ENCODE results near the gene YJEFN3.

The YJEFN3 gene

DNA sequence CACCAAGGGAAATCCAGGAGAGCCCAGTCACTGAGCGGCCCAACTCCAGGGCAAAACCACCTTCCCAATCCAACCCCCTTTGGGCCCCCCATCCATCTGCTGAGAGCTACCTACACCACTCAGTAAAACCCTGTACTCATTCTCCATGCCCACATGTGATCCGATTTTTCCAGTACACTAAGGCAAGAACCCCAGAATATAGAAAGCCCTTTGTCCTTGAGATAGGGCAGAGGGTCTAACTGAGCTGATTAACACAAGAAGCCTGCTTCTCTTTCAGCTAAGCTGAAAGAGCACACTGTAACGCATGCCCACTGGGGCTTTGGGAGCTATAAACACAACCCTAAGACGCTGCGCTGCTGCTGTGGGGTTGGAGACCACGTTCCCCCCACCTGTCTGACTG lies 53.8 kb downstream of the YJEFN3 start:
- no peak overlapping the region for H3K4me3 ChIP-seq (ENCODE audit: low read depth, low read length, poor library complexity, severe bottlenecking)
- H3K27ac ChIP-seq (ENCODE audit: low read depth, low read length, poor library complexity, severe bottlenecking), result no peak overlapping the region
- H4K20me1 ChIP-seq (ENCODE audit: insufficient read depth, low read length), result no peaks in the 10 kb centered on the region
- no peaks in the 10 kb centered on the region for H3K9me3 ChIP-seq (ENCODE audit: low read length)
- H3K9me2 ChIP-seq (ENCODE audit: low read depth, low read length), result no peaks in the 10 kb centered on the region
- H3K79me2 ChIP-seq (ENCODE audit: insufficient read depth, low read length), result no peaks in the 10 kb centered on the region
- no peaks in the 10 kb centered on the region for H3F3A ChIP-seq (ENCODE audit: insufficient read depth, low read length)
- no peak for TF ChIP-seq EZH2 (IDR thresholded peaks at IDR 0.05; ENCODE audit: borderline replicate concordance, low read length)
- TF ChIP-seq CTCF (IDR thresholded peaks at IDR 0.05; ENCODE audit: low read length), result no peak
- no peak overlapping the region for H3K9ac ChIP-seq (ENCODE audit: low read length)
- no peaks in the 10 kb centered on the region for H3K27me3 ChIP-seq (ENCODE audit: insufficient read depth, low read length)
- H2AFZ ChIP-seq (ENCODE audit: low read length), result no peak overlapping the region
- H3K4me1 ChIP-seq (ENCODE audit: insufficient read depth, low read length, severe bottlenecking), result no peaks in the 10 kb centered on the region
- H3K4me2 ChIP-seq (ENCODE audit: low read length), result no peak overlapping the region
- no peaks in the 10 kb centered on the region for H3K36me3 ChIP-seq (ENCODE audit: insufficient read depth, low read length)

- Histone ChIP-seq H3K36me3 (ENCODE audit: insufficient read depth, low read length) (no peaks in the 10 kb centered on the region), H3K9me3 (ENCODE audit: low read length) (no peaks in the 10 kb centered on the region), H3K27ac (ENCODE audit: low read depth, low read length, poor library complexity, severe bottlenecking) (no peak overlapping the region), H3K4me1 (ENCODE audit: insufficient read depth, low read length, severe bottlenecking) (no peaks in the 10 kb centered on the region), H3K9me2 (ENCODE audit: low read depth, low read length) (no peaks in the 10 kb centered on the region), H2AFZ (ENCODE audit: low read length) (no peak overlapping the region), H3K79me2 (ENCODE audit: insufficient read depth, low read length) (no peaks in the 10 kb centered on the region), H3K9ac (ENCODE audit: low read length) (no peak overlapping the region), H3F3A (ENCODE audit: insufficient read depth, low read length) (no peaks in the 10 kb centered on the region), H3K4me2 (ENCODE audit: low read length) (no peak overlapping the region), H4K20me1 (ENCODE audit: insufficient read depth, low read length) (no peaks in the 10 kb centered on the region), H3K27me3 (ENCODE audit: insufficient read depth, low read length) (no peaks in the 10 kb centered on the region), H3K4me3 (ENCODE audit: low read depth, low read length, poor library complexity, severe bottlenecking) (no peak overlapping the region)
- TF ChIP-seq EZH2 (IDR thresholded peaks at IDR 0.05; ENCODE audit: borderline replicate concordance, low read length) (no peak), CTCF (IDR thresholded peaks at IDR 0.05; ENCODE audit: low read length) (no peak)
Observed at GRCh38 chr19:19584356-19584755, 55.6 kb downstream of the YJEFN3 start.

Data from OCI-LY1 (cell line).